Effector memory CD8-positive, alpha-beta T cell (primary cell): Measurements from ENCODE around the gene CLCN4.

Source experiments
- ATAC-seq: fragments of 150-1000 bp; cut with Tn5 transposase; replicated peaks from 2 replicates; pipeline ENCODE4 v1.10.0; 2021; ENCODE audit warnings: mild to moderate bottlenecking, moderate library complexity
- DNase-seq, 3 experiments: peaks; one replicate each; pipeline ENCODE4 v3.0.0; 2021
- H3K27ac Mint-ChIP-seq, 2 donors: one replicate each; pipeline ENCODE4 v1.8.0; 2022; ENCODE audit warnings: mild to moderate bottlenecking in 2 of 2, mixed read lengths in 2 of 2, moderate library complexity in 2 of 2
- H3K27me3 Mint-ChIP-seq, 2 donors: one replicate each; pipeline ENCODE4 v1.8.0; 2022; ENCODE audit warnings: mixed read lengths in 2 of 2
- H3K36me3 Mint-ChIP-seq: one replicate; pipeline ENCODE4 v1.8.0; 2022; ENCODE audit warnings: mild to moderate bottlenecking, moderate library complexity, mixed read lengths; ENCODE audit not compliant: insufficient read depth
- H3K4me1 Mint-ChIP-seq, 2 donors: one replicate each; pipeline ENCODE4 v1.8.0; 2022; ENCODE audit warnings: low read depth in 2 of 2, mixed read lengths in 2 of 2
- H3K4me3 Mint-ChIP-seq, 2 donors: one replicate each; pipeline ENCODE4 v1.8.0; 2022; ENCODE audit warnings: mild to moderate bottlenecking in 2 of 2, mixed read lengths in 2 of 2, moderate library complexity in 2 of 2
- H3K9me3 Mint-ChIP-seq, 2 donors: one replicate each; pipeline ENCODE4 v1.8.0; 2022; ENCODE audit warnings: mixed read lengths in 2 of 2

Gene CLCN4

DNA sequence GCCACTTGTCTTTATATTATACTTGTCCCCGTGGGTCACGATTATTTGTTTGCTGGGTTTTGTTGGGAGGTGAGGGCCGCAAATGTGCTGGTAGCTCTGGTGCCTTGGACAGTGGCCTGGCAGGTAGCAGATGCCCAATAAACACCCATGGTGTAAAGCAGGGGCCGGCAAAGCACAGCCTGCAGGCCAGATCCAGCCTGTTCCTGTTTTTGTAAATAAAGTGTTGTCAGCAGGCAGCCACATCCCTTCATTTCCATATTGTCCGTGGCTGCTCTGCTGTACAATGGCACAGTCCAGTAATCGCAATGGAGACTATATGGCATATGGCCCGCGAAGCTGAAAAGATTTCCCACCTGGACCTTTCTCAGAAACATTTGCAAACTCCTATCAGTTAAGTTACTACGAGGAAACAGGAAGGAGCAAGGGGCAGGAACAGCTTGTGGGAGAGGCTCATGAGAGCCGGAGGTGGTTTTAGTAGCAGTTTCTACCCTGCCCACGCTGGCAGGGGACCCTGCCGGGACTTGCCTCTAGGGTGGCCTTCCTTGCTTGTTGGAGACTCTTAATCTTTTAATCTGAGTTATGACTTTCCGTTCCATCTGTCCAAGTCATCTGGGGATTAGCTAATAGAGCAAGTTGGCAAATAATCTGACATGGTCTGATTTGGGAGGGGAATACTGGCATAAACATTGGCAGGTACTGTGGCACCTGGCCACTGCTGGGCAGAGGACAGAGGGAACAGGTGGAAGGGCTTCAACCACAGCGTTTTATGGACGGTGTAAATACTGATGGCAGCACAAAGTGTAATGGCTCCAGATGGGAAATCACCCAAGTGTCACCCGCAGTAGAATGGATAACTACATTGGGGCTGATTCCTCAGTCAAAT, 19.6 kb downstream of the CLCN4 start:
- no peak for DNase-seq
- peaks cover 0 to 57% of the 10 kb centered on the region in 2 donors for H3K27me3 Mint-ChIP-seq
- no peaks in the 10 kb centered on the region for H3K4me1 Mint-ChIP-seq
- H3K36me3 Mint-ChIP-seq = no peaks in the 10 kb centered on the region
- no peak overlapping the region for H3K27ac Mint-ChIP-seq
- no peaks in the 10 kb centered on the region for H3K9me3 Mint-ChIP-seq
- ATAC-seq = no peak
- no peak overlapping the region for H3K4me3 Mint-ChIP-seq

DNA sequence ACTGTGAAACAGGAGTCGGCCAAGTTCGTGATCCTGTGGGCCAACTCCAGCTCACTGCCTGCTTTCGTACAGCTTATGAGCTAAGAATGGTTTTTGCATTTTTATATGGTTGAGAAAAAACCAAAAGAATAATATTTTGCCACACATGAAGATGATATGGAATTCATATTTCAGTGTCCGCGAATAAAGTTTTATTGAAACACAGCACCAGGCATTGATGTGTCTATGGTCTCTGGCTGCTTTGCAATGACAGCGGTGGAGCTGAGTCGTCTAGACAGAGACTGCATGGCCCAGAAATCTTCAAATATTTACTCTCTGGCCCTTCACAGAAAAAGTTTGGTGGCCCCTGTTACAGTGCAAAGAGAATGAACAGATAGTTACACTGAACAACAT, 20.2 kb downstream of the CLCN4 start:
- peaks cover 0 to 53% of the 10 kb centered on the region in 2 donors for H3K27me3 Mint-ChIP-seq
- no peak overlapping the region for H3K27ac Mint-ChIP-seq
- no peaks in the 10 kb centered on the region for H3K36me3 Mint-ChIP-seq
- no peaks in the 10 kb centered on the region for H3K4me1 Mint-ChIP-seq
- no peak for ATAC-seq
- no peaks in the 10 kb centered on the region for H3K9me3 Mint-ChIP-seq
- no peak for DNase-seq
- no peak overlapping the region for H3K4me3 Mint-ChIP-seq

DNA sequence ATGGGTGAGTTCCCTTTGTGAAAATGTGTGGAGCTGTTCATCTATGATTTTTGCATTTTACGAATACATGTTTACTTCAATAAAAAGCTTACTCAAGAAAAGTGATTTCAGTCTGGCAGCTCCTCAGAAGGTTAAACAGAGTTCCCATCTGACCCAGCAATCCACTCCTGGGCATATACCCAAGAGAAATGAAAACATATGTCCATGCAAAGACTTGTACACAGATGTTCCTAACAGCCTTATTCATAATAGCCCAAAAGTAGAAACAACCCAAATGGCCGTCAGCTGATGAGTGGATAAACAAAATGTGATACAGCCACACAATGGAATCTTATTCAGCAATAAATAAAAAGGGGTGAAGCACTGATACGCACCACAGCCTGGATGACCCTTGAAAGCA, 20.8 kb downstream of the CLCN4 start:
- H3K4me1 Mint-ChIP-seq = no peaks in the 10 kb centered on the region
- ATAC-seq (no peak), DNase-seq (no peak)
- H3K27me3 Mint-ChIP-seq = peaks cover 0 to 47% of the 10 kb centered on the region in 2 donors
- H3K4me3 Mint-ChIP-seq = no peak overlapping the region
- no peaks in the 10 kb centered on the region for H3K36me3 Mint-ChIP-seq
- no peaks in the 10 kb centered on the region for H3K9me3 Mint-ChIP-seq
- H3K27ac Mint-ChIP-seq = no peak overlapping the region

DNA sequence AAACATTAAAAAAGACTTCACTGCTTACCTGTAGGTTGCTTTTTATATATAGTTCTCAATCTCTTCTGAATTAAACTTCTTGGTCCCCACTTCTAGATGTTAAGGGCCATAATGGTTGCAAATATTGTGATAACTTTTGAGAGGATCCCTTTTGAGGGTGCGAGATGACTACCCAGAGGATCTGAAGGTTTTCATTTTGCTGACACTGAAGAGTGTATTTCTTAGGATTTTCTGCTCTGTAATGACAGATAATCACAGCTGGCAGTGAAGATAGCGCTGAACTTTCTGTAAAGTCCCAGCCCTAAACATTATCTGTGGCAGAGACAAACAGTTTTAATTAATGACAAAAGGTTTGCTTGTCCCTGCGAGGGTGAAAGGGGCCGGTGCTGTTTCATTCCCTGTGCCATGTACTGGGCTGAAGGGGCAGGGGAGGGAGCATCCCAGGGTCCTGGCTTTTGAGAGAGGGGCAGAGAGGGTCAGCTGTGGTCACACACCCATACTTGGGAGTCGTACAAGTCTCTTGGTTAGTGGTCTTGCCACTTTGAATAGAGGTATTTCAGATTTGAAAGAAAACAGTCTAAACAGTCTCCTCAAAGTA, 22.2 kb downstream of the CLCN4 start:
- no peak overlapping the region for H3K4me3 Mint-ChIP-seq
- ATAC-seq (no peak), DNase-seq (no peak)
- no peaks in the 10 kb centered on the region for H3K4me1 Mint-ChIP-seq
- no peaks in the 10 kb centered on the region for H3K9me3 Mint-ChIP-seq
- peaks cover 0 to 36% of the 10 kb centered on the region in 2 donors for H3K27me3 Mint-ChIP-seq
- no peaks in the 10 kb centered on the region for H3K36me3 Mint-ChIP-seq
- H3K27ac Mint-ChIP-seq = no peak overlapping the region

DNA sequence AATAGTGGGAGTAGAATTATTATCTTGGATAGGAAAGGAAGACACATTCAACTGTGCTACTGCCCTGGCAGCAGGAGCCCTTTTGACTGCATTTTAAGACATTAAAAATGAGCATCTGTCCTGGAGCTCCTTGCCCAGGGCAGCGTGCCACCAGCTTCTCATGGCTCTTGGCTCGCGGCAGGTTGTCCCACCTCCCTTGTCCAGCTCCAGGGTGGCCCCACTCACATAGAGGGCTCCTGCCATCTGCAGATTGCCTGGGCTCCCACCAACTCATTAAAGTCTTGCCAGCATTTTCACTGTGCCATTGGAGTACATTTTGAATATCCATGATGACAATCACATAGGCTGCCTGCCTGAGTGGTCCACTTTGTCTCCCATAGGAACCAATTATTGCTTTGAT, 27.0 kb downstream of the CLCN4 start:
- Mint-ChIP-seq H3K36me3 (no peaks in the 10 kb centered on the region), H3K4me3 (no peak overlapping the region), H3K9me3 (no peaks in the 10 kb centered on the region), H3K27me3 (peaks cover 15 to 30% of the 10 kb centered on the region in 2 donors), H3K27ac (no peak overlapping the region), H3K4me1 (no peaks in the 10 kb centered on the region)
- DNase-seq (no peak), ATAC-seq (no peak)

DNA sequence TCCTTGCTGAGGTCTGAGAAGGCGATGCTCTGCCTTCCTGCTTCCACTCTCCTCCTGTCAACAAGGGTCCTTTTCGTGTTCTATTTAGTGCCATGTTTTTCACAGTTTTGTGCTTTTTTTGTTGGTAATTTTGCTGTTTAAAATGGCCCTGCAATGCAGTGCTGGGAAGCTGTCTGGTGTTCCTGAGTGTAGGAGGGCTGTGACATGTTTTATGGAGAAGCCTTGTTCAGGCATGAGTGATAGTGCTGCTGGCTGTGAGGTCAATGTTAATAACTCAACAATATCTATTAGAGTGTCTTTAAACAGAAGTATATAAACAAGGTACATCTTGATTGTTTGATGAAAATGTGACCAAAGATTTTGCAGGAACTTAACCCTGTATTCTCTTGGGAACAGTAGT, 27.6 kb downstream of the CLCN4 start:
- H3K9me3 Mint-ChIP-seq = no peaks in the 10 kb centered on the region
- no peaks in the 10 kb centered on the region for H3K4me1 Mint-ChIP-seq
- H3K27ac Mint-ChIP-seq = no peak overlapping the region
- no peak overlapping the region for H3K4me3 Mint-ChIP-seq
- peaks cover 15 to 30% of the 10 kb centered on the region in 2 donors for H3K27me3 Mint-ChIP-seq
- no peaks in the 10 kb centered on the region for H3K36me3 Mint-ChIP-seq
- no peak for DNase-seq
- no peak for ATAC-seq

DNA sequence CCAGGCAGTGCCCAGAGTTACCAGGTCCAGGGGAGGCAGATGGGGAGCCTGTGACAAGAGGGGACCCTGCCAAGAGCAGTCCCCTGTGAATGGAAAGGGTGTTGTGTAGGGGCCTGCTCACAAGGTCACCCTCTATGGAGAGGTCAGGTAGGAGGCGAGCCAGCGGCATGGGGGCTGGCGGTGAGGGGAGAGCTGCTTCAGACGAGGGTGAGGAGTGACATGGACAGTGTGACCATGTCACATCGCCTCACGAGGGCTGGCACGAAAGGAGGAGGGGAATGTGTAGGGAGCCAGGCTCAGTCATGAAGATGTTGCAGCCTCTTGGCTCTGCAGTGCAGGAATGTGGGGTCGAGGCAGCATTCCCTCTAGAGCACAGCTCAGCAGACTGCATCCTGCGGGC, 29.6 kb downstream of the CLCN4 start:
- ATAC-seq (no peak), DNase-seq (no peak)
- peaks cover 0 to 4% of the 10 kb centered on the region in 2 donors for H3K4me1 Mint-ChIP-seq
- H3K27ac Mint-ChIP-seq = no peak overlapping the region
- H3K36me3 Mint-ChIP-seq = no peaks in the 10 kb centered on the region
- H3K9me3 Mint-ChIP-seq = no peaks in the 10 kb centered on the region
- no peak overlapping the region for H3K4me3 Mint-ChIP-seq
- H3K27me3 Mint-ChIP-seq = peaks cover 15 to 30% of the 10 kb centered on the region in 2 donors

DNA sequence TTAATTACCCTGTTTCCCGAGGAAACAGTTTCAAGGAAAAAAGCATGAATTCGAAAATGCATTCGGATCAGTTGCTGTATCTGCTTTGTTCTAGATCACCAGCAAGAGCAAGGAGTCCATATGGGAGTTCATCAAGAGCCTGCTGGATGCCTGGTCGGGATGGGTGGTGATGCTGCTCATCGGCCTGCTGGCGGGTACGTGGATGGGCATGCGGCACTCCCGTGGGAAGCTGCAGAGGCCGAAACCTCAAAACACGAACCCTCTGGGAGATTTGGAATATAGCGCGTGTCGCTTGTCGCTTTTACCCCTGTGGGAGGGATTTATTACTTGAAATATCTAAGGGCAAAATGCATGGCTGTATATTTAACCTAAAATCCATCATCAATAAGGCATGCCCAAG, 30.6 kb downstream of the CLCN4 start:
- Mint-ChIP-seq H3K9me3 (no peaks in the 10 kb centered on the region), H3K27ac (no peak overlapping the region), H3K27me3 (peaks cover 15 to 30% of the 10 kb centered on the region in 2 donors), H3K36me3 (no peaks in the 10 kb centered on the region), H3K4me3 (no peak overlapping the region), H3K4me1 (peaks cover 0 to 4% of the 10 kb centered on the region in 2 donors)
- ATAC-seq (no peak), DNase-seq (no peak)

DNA sequence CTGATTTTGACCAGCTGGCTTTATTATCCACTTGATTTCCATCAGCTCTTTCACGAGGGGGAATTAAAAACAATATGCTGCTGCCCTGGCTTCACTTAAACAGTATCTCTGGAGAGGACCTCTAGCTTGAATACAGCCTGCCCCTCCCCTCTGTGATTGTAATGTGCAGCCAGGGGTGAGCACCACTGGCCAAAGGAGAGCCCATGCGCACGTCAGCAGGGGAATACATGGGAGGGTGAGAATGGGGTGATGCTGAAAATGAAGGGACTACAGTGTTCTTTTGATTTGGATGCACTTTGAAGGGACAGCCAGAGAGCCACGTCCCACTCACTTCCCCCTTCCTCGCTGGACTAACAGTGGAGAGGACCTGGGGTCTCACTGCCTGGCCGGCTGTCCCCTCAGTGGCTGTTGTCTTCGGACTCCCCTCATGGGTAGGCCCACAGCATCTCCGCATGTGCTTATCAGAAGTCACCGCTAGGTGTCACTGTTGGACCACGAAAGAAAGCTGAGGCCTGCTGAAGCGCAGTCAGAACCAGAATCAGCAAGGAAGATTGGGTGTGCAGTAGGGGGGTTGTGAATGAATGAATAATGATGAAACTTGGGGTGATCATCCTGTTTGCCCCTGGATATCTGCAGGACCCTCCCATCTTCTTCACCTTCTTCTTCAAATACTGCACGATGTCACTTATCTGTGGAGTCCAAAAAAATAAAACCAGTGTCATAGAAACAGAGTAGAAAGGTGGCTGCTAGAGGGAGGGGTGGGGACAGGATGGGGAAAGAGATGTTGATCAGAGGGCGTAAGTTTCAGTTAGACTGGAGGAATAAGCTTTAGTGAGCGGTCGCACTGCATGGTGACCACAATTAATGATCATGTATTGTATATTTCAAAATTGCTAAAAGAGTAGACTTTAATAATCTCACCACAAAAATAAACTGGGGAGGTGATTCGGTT, 32.8 kb downstream of the CLCN4 start:
- H3K4me1 Mint-ChIP-seq = peaks cover 0 to 4% of the 10 kb centered on the region in 2 donors
- H3K36me3 Mint-ChIP-seq = no peaks in the 10 kb centered on the region
- peak; percentile 55 for ATAC-seq
- H3K9me3 Mint-ChIP-seq = no peaks in the 10 kb centered on the region
- H3K27ac Mint-ChIP-seq = no peak overlapping the region
- H3K4me3 Mint-ChIP-seq = no peak overlapping the region
- peaks cover 15 to 30% of the 10 kb centered on the region in 2 donors for H3K27me3 Mint-ChIP-seq
- peak; percentile 64 to 68 (median 66) for DNase-seq

DNA sequence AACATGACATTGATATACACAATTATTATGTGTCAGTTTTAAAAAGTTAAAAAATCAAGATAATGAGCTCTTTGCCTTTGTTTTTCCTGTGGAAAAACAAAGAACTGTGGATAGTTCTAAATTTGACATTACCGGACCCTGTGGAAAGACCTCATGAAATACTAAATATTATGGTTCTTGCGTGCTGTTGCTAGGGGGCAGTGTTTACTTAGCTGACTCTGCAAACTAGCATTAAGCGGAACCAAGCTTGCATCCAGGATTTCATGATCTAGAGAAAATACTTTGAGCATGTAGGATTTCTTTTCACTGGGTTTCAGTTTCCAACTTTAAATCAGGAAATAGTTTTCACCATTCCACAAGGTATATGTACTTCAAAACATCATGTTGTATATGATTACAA, 33.6 kb downstream of the CLCN4 start:
- no peak for DNase-seq
- Mint-ChIP-seq H3K27me3 (peaks cover 10 to 22% of the 10 kb centered on the region in 2 donors), H3K4me1 (peaks cover 0 to 4% of the 10 kb centered on the region in 2 donors), H3K4me3 (no peak overlapping the region), H3K36me3 (no peaks in the 10 kb centered on the region), H3K9me3 (no peaks in the 10 kb centered on the region), H3K27ac (no peak overlapping the region)
- ATAC-seq = no peak

DNA sequence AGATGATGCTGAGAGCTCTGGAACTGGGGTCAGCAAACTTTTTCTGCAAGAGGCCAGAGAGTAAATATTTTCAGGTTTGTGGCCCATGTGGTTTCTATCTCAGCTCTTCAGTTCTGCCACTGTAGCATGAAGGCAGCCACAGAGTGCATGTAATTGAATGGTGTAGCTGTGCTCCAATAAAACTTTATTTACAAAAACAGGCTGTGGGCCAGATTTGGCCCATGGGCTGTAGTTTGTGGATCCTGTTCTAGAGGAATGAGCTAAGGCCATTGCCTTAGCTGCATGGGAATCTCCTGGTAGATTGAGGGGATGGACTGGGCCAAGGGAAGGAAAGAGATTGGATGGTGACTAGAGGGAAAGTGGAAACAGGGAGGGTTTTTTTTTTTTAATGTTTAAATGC, 36.8 kb downstream of the CLCN4 start:
- DNase-seq = no peak
- Mint-ChIP-seq H3K4me1 (peaks cover 0 to 4% of the 10 kb centered on the region in 2 donors), H3K27me3 (no peaks in the 10 kb centered on the region), H3K9me3 (no peaks in the 10 kb centered on the region), H3K36me3 (no peaks in the 10 kb centered on the region), H3K27ac (no peak overlapping the region), H3K4me3 (no peak overlapping the region)
- no peak for ATAC-seq

DNA sequence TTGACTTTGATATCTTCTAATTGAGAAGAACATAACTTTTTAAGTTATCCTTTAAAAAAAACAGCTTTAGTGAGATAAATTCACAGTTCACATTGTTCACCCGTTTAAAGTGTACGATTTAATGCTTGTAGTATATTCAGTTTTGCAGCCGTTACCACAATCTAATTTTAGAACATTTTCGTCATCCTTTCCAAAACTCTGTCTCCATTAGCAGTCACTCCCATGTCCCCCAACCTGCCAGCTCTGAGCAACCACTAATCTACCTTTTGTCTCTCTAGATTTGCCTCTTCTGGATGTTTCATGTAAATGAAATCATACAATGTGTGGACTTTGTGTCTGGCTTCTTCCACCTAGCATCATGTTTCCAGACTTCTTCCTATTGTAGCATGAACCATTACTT, 38.6 kb downstream of the CLCN4 start:
- Mint-ChIP-seq H3K4me1 (peaks cover 0 to 2% of the 10 kb centered on the region in 2 donors), H3K27me3 (no peaks in the 10 kb centered on the region), H3K36me3 (no peaks in the 10 kb centered on the region), H3K9me3 (no peaks in the 10 kb centered on the region), H3K4me3 (no peak overlapping the region), H3K27ac (no peak overlapping the region)
- DNase-seq (no peak), ATAC-seq (no peak)

DNA sequence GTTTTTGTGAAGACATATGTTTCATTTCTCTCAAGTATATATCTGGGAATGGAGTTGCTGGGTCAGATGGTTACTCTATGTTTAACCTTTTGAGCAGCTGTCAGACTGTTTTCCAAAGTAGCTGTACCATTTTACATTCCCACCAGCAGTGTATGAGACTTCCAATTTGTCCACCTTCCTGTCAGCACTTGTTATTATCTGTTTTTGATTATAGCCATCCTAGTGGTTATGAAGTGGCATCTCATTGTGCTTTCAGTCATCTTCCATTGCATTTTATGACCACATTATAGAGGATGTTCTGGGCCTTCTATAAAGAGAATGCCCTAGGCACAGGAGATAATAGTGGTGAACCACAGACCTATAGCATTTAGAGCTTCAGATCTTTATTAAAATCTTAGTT, 39.2 kb downstream of the CLCN4 start:
- no peaks in the 10 kb centered on the region for H3K27me3 Mint-ChIP-seq
- DNase-seq (no peak), ATAC-seq (no peak)
- H3K4me1 Mint-ChIP-seq = peaks cover 0 to 2% of the 10 kb centered on the region in 2 donors
- H3K9me3 Mint-ChIP-seq = no peaks in the 10 kb centered on the region
- H3K36me3 Mint-ChIP-seq = no peaks in the 10 kb centered on the region
- H3K4me3 Mint-ChIP-seq = no peak overlapping the region
- no peak overlapping the region for H3K27ac Mint-ChIP-seq
